OCI-LY3 (cell line): ENCODE measurements around the gene OBP2B.

Experiments
- EZH2phosphoT487 ChIP-seq: fragments of 200-600 bp; shearing (Covaris generic); IDR thresholded peaks from 2 replicates; pipeline ENCODE4 v1.6.1; 2018; ENCODE audit warnings: antibody characterized with exemption, mixed run types, low read depth
- TF ChIP-seq, protein P1 (sequence below): fragments of 200-600, 300-600 bp; sonication (generic); IDR thresholded peaks from 2 replicates; pipeline ENCODE4 v1.5.1; 2014; ENCODE audit warnings: antibody characterized with exemption, low read length, low read depth

DNA sequence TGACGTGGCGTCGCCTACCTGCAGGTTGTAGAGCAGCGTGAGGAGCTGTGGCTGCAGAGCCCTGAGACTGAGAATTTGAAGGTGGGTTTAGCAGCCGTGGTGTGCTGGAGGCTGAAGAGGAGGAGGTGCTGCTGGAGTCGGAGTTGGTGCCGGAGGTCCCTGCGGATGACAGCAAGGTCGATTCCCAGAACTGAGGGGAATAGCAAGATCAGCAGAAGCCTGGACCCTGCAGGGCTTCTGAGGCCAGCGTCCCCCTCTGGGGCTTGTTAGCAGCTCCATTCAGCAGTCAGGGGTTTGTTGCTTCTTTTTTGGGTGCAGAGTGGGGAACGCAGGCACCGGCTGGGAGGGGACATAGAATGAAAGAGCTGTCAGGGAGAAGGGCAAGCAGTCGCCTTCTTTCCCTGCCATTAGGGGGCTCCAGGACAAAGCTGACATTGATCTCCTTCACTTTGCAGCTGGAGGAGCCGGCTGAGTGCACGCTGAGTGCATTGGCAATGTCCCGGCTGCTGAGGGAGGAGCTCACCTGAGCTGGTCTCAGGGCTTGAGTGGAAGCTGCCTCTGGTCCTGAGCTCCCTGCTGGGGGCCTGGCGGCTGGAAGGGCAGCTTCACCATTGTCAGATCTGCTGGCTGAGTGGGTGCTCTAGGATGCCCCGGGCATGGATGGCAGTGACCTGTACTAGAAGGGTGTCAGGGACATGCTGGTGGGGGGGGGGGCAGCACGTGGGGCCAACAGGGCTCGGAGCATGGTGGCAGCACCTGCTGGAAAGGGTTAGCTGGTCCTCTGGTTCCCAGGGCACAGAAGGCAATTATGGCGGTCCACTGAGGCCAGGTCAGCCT, 20.8 kb downstream of the OBP2B start:
- TF ChIP-seq, protein P1, sequence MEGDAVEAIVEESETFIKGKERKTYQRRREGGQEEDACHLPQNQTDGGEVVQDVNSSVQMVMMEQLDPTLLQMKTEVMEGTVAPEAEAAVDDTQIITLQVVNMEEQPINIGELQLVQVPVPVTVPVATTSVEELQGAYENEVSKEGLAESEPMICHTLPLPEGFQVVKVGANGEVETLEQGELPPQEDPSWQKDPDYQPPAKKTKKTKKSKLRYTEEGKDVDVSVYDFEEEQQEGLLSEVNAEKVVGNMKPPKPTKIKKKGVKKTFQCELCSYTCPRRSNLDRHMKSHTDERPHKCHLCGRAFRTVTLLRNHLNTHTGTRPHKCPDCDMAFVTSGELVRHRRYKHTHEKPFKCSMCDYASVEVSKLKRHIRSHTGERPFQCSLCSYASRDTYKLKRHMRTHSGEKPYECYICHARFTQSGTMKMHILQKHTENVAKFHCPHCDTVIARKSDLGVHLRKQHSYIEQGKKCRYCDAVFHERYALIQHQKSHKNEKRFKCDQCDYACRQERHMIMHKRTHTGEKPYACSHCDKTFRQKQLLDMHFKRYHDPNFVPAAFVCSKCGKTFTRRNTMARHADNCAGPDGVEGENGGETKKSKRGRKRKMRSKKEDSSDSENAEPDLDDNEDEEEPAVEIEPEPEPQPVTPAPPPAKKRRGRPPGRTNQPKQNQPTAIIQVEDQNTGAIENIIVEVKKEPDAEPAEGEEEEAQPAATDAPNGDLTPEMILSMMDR = no peak; the same call in 1 of the 2 replicates
- TF ChIP-seq EZH2phosphoT487 = no peak
